SK-N-MC (cell line): ENCODE results near the gene NPB.

Experiments
- EZH2 ChIP-seq: fragments of 200-600 bp; sonication (generic); IDR thresholded peaks from one replicate; pipeline ENCODE4 v1.6.1; 2017; ENCODE audit warnings: antibody characterized with exemption
- POLR2AphosphoS5 ChIP-seq: IDR thresholded peaks from 2 replicates; pipeline ENCODE4 v1.6.1; 2012; ENCODE audit warnings: mild to moderate bottlenecking, low read depth, low read length, borderline replicate concordance

DNA sequence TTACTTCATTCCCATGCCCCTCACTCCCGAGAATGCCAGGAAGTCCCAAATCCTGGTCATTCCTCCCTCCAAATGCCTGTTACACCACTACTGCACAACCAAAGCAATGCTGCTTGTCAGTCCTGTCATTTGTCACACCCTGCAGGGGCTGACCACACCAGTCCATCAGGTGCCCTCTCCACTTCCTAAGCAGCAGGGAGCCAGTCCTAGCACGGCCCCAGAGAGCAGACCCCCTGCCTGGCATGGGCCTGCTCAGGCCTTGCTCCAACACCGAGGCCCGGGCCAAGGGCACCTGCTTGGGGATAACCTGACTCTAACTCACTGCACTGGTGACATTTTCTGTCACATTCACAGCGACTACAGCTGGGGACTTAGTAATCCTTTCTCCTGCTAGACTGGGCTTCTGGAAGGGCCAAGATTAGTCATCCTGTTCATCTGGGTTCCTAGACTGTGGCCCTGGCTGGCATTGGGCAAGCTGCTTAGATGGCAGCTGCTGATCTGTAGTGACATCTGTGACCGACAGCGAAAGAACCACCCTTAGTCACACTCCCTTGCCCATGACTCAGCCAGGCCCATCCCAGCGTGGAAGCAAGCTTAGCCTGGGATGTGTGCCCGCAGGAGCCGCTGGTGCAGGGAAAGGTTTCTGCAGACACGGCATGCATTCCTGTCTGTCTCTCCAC, 16.0 kb upstream of the NPB start:
- TF ChIP-seq EZH2 (no peak), POLR2AphosphoS5 (no peak; the same call in 1 of the 2 replicates)
